ENCODE results near the gene ERCC5.
A peak's percentile ranks its signal among the peaks of the same experiment; 100 is the strongest.

The ERCC5 gene

GRCh38 chr13:102807699-102808098 is 38.1 kb upstream of the ERCC5 start:
- no peak for TF ChIP-seq CTCF (IDR thresholded peaks at IDR 0.05; ENCODE audit: low read depth, low read length)
- no peak for DNase-seq (ENCODE audit: low read depth in 2 of 2)
- no peak overlapping the region for H3K4me3 ChIP-seq (replicated peaks in 1 of 2; ENCODE audit: low read depth in 2 of 2, low read length in 2 of 2)

- TF ChIP-seq CTCF (IDR thresholded peaks at IDR 0.05; ENCODE audit: low read depth, low read length): no peak
- peak; percentile 27 to 36 for DNase-seq (ENCODE audit: low read depth in 2 of 2)
- H3K4me3 ChIP-seq (replicated peaks in 1 of 2; ENCODE audit: low read depth in 2 of 2, low read length in 2 of 2): no peak overlapping the region
These were observed 33.1 kb upstream of the ERCC5 start for GRCh38 chr13:102812611-102813287.

- no peak for TF ChIP-seq CTCF (IDR thresholded peaks at IDR 0.05; ENCODE audit: low read depth, low read length)
- H3K4me3 ChIP-seq (replicated peaks in 1 of 2; ENCODE audit: low read depth in 2 of 2, low read length in 2 of 2): no peak overlapping the region
- no peak for DNase-seq (ENCODE audit: low read depth in 2 of 2)
These were observed 31.7 kb upstream of the ERCC5 start for GRCh38 chr13:102814025-102814607.

GRCh38 chr13:102814793-102815192 is 31.0 kb upstream of the ERCC5 start:
- no peak overlapping the region for H3K4me3 ChIP-seq (replicated peaks in 1 of 2; ENCODE audit: low read depth in 2 of 2, low read length in 2 of 2)
- no peak for TF ChIP-seq CTCF (IDR thresholded peaks at IDR 0.05; ENCODE audit: low read depth, low read length)
- DNase-seq (ENCODE audit: low read depth in 2 of 2): no peak

GRCh38 chr13:102815788-102816187 is 30.0 kb upstream of the ERCC5 start:
- TF ChIP-seq CTCF (IDR thresholded peaks at IDR 0.05; ENCODE audit: low read depth, low read length): no peak
- DNase-seq (ENCODE audit: low read depth in 2 of 2): no peak
- no peak overlapping the region for H3K4me3 ChIP-seq (replicated peaks in 1 of 2; ENCODE audit: low read depth in 2 of 2, low read length in 2 of 2)

GRCh38 chr13:102816708-102817107 is 29.1 kb upstream of the ERCC5 start:
- TF ChIP-seq CTCF (IDR thresholded peaks at IDR 0.05; ENCODE audit: low read depth, low read length): no peak
- H3K4me3 ChIP-seq (replicated peaks in 1 of 2; ENCODE audit: low read depth in 2 of 2, low read length in 2 of 2): no peak overlapping the region
- no peak for DNase-seq (ENCODE audit: low read depth in 2 of 2)

Data from cardiac fibroblast (primary cell).